HepG2 (cell line): ENCODE results near the gene BST1. TPM values are rescaled to one million over a fixed set of nuclear protein-coding genes. Genes with fewer than 3 reads are reported as not detected.

Experiments
- ATRX ChIP-seq: sonication (generic); formaldehyde crosslinking; IDR thresholded peaks from 2 replicates; pipeline ENCODE4 v1.4.0; 2020; ENCODE audit warnings: missing genetic modification reagents, borderline replicate concordance
- ELF1 ChIP-seq: sonication (generic); formaldehyde crosslinking; IDR thresholded peaks from 2 replicates; pipeline ENCODE4 v1.4.0; 2020; ENCODE audit warnings: missing genetic modification reagents
- ESRRA ChIP-seq: sonication (generic); formaldehyde crosslinking; IDR thresholded peaks from 2 replicates; pipeline ENCODE4 v1.5.1; 2020; ENCODE audit warnings: mild to moderate bottlenecking, low read depth, missing genetic modification reagents
- HINFP ChIP-seq: sonication (generic); formaldehyde crosslinking; IDR thresholded peaks from 2 replicates; pipeline ENCODE4 v1.4.0; 2020; ENCODE audit warnings: low read depth, mild to moderate bottlenecking, missing genetic modification reagents
- HMG20A ChIP-seq: IDR thresholded peaks from 2 replicates; pipeline ENCODE4 v1.6.1; 2016; ENCODE audit warnings: borderline replicate concordance
- KDM3A ChIP-seq: IDR thresholded peaks from 2 replicates; pipeline ENCODE4 v1.6.1; 2018; ENCODE audit warnings: low read depth, missing compliant biosample characterization
- MED13 ChIP-seq: sonication (generic); formaldehyde crosslinking; IDR thresholded peaks from 2 replicates; pipeline ENCODE4 v1.5.0; 2020; ENCODE audit warnings: missing genetic modification reagents
- MIER2 ChIP-seq: IDR thresholded peaks from 2 replicates; pipeline ENCODE4 v1.6.1; 2016; ENCODE audit warnings: missing biosample characterization, missing genetic modification reagents
- MTF2 ChIP-seq: sonication (generic); formaldehyde crosslinking; IDR thresholded peaks from 2 replicates; pipeline ENCODE4 v1.5.0; 2020; ENCODE audit warnings: missing genetic modification reagents, borderline replicate concordance
- STAT5B ChIP-seq: sonication (generic); formaldehyde crosslinking; IDR thresholded peaks from 2 replicates; pipeline ENCODE4 v1.4.0; 2020; ENCODE audit warnings: missing genetic modification reagents
- TEAD2 ChIP-seq: sonication (generic); formaldehyde crosslinking; IDR thresholded peaks from 2 replicates; pipeline ENCODE4 v1.9.0; 2021; ENCODE audit warnings: missing genetic modification reagents
- TRIM24 ChIP-seq: sonication (generic); formaldehyde crosslinking; IDR thresholded peaks from 2 replicates; pipeline ENCODE4 v1.8.0; 2022; ENCODE audit warnings: mild to moderate bottlenecking, missing genetic modification reagents
- ZFP36 ChIP-seq: fragments of 150-350 bp; IDR thresholded peaks from 2 replicates; pipeline ENCODE4 v1.6.1; 2018; ENCODE audit warnings: borderline replicate concordance, low read length, low read depth; ENCODE audit not compliant: partially characterized antibody
- ZFP36L2 ChIP-seq: sonication (generic); formaldehyde crosslinking; IDR thresholded peaks from 2 replicates; pipeline ENCODE4 v1.4.0; 2020; ENCODE audit warnings: missing genetic modification reagents
- ZNF180 ChIP-seq: sonication (generic); formaldehyde crosslinking; IDR thresholded peaks from 2 replicates; pipeline ENCODE4 v1.4.0; 2020; ENCODE audit warnings: low read depth, missing genetic modification reagents, borderline replicate concordance
- ZNF331 ChIP-seq: sonication (generic); formaldehyde crosslinking; IDR thresholded peaks from 2 replicates; pipeline ENCODE4 v1.4.0; 2020; ENCODE audit warnings: missing genetic modification reagents
- ZNF383 ChIP-seq: sonication (generic); formaldehyde crosslinking; IDR thresholded peaks from 2 replicates; pipeline ENCODE4 v1.4.0; 2020; ENCODE audit warnings: missing genetic modification reagents, mild to moderate bottlenecking, borderline replicate concordance
- ZNF432 ChIP-seq: sonication (generic); formaldehyde crosslinking; IDR thresholded peaks from 2 replicates; pipeline ENCODE4 v1.5.0; 2020; ENCODE audit warnings: missing genetic modification reagents, mild to moderate bottlenecking, borderline replicate concordance
- ZNF597 ChIP-seq: sonication (generic); formaldehyde crosslinking; IDR thresholded peaks from 2 replicates; pipeline ENCODE4 v1.5.0; 2020; ENCODE audit warnings: missing genetic modification reagents
- ZNF746 ChIP-seq: sonication (generic); formaldehyde crosslinking; IDR thresholded peaks from 2 replicates; pipeline ENCODE4 v1.8.0; 2022; ENCODE audit warnings: mild to moderate bottlenecking, missing genetic modification reagents
- ZNF749 ChIP-seq: sonication (generic); formaldehyde crosslinking; IDR thresholded peaks from 2 replicates; pipeline ENCODE4 v1.8.0; 2022; ENCODE audit warnings: mild to moderate bottlenecking, missing genetic modification reagents, moderate library complexity, borderline replicate concordance
- polyA plus RNA-seq, 8 experiments: library from polyadenylated mRNA; depleted of rRNA in 3 of 8; stranded (reverse) in 7 of 8; unstranded in 1 of 8; fragments of >200 nt; fragmentation: Illumina TruSeq in 4 of 8; extraction: Trizol in 4 of 8; gene quantifications; 2 replicates each; pipeline versions ENCODE4 v1.2.1 to v1.2.3, GENCODE V29; 2011 to 2016; ENCODE audit warnings: low read depth in 4 of 8, missing spikeins in 1 of 8, mixed read lengths in 1 of 8; ENCODE audit not compliant: insufficient read depth in 1 of 8
- total RNA-seq, 5 experiments: library from RNA; depleted of rRNA; stranded (reverse); fragments of >200 nt; fragmentation: Illumina TruSeq; extraction: Trizol; gene quantifications; 2 replicates each; pipeline ENCODE4 v1.2.3, GENCODE V29; 2016; ENCODE audit warnings: low read depth in 1 of 5
- TF ChIP-seq, protein P1 (sequence below): sonication (generic); formaldehyde crosslinking; IDR thresholded peaks from 2 replicates; pipeline ENCODE4 v1.8.1; 2022; ENCODE audit warnings: mild to moderate bottlenecking, missing genetic modification reagents
- TF ChIP-seq, protein P2 (sequence below): sonication (generic); formaldehyde crosslinking; IDR thresholded peaks from 2 replicates; pipeline ENCODE4 v1.5.0; 2020; ENCODE audit warnings: mild to moderate bottlenecking, missing genetic modification reagents
- TF ChIP-seq, protein P3 (sequence below): IDR thresholded peaks from 2 replicates; pipeline ENCODE4 v1.6.1; 2016; ENCODE audit warnings: mild to moderate bottlenecking, missing biosample characterization, missing genetic modification reagents

Gene BST1
- total and polyA plus RNA-seq, 2 of the 13 experiments (the other 11 are each of a cell fraction or from before 2014, with no cell fraction given), result 0.09 to 0.49 TPM

DNA sequence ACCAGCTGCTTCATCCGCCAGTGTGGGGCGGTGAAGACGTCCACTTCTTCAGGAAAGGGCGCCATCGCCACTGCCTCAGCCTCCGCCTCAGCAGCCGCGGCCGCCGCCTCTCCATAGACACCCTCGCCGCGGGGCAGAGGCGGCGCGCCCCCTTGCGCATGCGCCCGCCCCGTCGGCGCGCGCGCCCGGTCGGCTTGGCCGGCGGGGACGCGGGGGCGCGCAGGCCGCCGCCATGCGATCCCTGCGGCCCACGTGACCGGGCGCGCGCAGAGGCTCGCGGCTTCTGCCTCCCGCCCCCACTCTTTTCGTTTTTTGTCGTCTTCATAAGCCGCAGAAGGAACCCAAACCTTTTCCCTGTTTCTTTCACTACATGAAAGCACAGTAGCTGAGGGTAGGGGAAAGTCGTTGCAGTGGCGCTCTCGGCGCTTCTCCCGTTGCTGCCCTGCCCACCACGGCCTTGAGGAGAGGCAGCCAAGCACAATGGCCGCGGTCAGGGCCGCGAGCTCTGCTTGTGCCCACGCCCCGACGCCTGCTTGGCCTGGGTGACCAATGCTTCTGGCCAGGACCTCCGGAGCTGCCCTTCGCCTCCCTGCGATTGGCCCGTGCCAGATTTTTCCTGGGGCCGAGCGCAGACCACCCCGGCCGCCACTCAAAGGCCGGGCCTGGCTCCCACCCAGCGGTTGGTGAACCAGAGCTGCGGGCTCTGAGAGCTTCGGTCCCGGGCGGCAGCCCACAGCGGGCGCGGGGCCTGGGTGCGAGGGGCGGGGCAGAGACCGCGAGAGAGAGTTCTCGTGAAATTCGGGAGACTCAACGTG, 47.4 kb upstream of the BST1 start, which contains the start of gene FBXL5 (continued):
- TF ChIP-seq, protein P1, sequence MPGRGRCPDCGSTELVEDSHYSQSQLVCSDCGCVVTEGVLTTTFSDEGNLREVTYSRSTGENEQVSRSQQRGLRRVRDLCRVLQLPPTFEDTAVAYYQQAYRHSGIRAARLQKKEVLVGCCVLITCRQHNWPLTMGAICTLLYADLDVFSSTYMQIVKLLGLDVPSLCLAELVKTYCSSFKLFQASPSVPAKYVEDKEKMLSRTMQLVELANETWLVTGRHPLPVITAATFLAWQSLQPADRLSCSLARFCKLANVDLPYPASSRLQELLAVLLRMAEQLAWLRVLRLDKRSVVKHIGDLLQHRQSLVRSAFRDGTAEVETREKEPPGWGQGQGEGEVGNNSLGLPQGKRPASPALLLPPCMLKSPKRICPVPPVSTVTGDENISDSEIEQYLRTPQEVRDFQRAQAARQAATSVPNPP (CRISPR knock-in tag), result no peak
- TF ChIP-seq ATRX (no peak), HMG20A (no peak), MIER2 (no peak), ZNF180 (CRISPR knock-in tag) (no peak), ZNF597 (CRISPR knock-in tag) (no peak), ZNF383 (no peak), TRIM24 (CRISPR knock-in tag) (no peak), ZNF432 (CRISPR knock-in tag) (no peak), MED13 (CRISPR knock-in tag) (no peak), STAT5B (CRISPR knock-in tag) (no peak), ESRRA (CRISPR knock-in tag) (peak; percentile 25; the same call in 1 of the 2 replicates), ZNF749 (CRISPR knock-in tag) (no peak), TEAD2 (CRISPR knock-in tag) (peak; percentile 66; the same call in 1 of the 2 replicates), ZNF746 (CRISPR knock-in tag) (0 out of 2 replicates have a peak, but pooled peaks have one; percentile 53), MTF2 (CRISPR knock-in tag) (peak; percentile 84; the same call in 1 of the 2 replicates), KDM3A (CRISPR knock-in tag) (peak; percentile 23; the same call in 1 of the 2 replicates), ZNF331 (CRISPR knock-in tag) (no peak), ELF1 (CRISPR knock-in tag) (no peak), HINFP (CRISPR knock-in tag) (no peak), ZFP36 (no peak), ZFP36L2 (CRISPR knock-in tag) (no peak)
- TF ChIP-seq, protein P2, sequence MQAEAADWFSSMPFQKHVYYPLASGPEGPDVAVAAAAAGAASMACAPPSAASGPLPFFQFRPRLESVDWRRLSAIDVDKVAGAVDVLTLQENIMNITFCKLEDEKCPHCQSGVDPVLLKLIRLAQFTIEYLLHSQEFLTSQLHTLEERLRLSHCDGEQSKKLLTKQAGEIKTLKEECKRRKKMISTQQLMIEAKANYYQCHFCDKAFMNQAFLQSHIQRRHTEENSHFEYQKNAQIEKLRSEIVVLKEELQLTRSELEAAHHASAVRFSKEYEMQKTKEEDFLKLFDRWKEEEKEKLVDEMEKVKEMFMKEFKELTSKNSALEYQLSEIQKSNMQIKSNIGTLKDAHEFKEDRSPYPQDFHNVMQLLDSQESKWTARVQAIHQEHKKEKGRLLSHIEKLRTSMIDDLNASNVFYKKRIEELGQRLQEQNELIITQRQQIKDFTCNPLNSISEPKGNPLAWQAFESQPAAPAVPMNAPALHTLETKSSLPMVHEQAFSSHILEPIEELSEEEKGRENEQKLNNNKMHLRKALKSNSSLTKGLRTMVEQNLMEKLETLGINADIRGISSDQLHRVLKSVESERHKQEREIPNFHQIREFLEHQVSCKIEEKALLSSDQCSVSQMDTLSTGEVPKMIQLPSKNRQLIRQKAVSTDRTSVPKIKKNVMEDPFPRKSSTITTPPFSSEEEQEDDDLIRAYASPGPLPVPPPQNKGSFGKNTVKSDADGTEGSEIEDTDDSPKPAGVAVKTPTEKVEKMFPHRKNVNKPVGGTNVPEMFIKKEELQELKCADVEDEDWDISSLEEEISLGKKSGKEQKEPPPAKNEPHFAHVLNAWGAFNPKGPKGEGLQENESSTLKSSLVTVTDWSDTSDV (CRISPR knock-in tag), result no peak
- TF ChIP-seq, protein P3, sequence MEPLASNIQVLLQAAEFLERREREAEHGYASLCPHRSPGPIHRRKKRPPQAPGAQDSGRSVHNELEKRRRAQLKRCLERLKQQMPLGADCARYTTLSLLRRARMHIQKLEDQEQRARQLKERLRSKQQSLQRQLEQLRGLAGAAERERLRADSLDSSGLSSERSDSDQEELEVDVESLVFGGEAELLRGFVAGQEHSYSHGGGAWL (CRISPR knock-in tag), result peak; percentile 78; the same call in 1 of the 2 replicates
